HG02973 (cell line): Measurements from ENCODE around the gene MRPL53.
"Not testable (repeated sequence)": the region's sequence is repeated elsewhere in the genome, so short reads cannot be mapped to it uniquely, and the experiment has no call there.

Source experiments
- ATAC-seq: cut with Tn5 transposase; IDR thresholded peaks from one replicate; pipeline ENCODE4 v1.9.1; 2021; ENCODE audit warnings: moderate library complexity; ENCODE audit not compliant: unreplicated experiment

Gene MRPL53

DNA sequence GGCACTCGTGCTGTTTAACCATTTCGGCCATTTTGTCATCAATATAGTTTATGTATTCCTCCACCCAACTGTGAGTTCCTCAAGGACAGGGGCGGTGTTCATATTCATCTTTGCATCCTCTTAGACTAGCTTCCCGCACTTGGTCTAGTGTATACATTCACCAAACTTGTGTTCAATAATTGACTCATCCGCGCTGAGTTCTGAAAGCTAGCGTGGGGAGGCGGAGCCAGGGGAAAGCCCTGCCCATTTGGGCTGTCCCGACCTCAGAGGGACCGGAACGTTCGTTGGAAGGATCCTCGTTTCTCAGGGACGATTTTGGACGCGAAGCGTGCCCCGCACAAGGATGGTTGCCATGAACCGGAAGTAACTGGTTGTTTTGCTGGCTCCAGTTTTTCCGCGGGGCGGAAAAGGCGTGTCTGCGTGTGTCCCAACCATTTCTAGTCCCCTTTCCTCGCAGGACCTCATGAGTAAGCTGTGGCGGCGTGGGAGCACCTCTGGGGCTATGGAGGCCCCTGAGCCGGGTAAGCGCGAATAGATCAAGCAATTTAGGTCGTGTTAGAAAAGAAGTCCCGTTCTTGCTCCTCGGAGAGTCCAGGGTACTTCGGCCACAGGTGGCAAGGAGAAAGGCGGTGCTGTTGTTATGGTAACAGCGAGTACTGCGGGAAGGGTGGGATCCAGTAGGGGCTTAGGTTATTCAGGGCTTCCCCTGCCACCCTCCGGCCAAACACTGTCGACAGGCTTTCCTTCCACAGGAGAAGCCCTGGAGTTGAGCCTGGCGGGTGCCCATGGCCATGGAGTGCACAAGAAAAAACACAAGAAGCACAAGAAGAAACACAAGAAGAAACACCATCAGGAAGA is 17.6 kb downstream of the MRPL53 start, which contains the start of gene INO80B:
TSS of gene INO80B (plus strand) at position 434 of the 858 bp plus-strand sequence. CDS start at position 464, 30 bp downstream.
- peak; percentile 31 for ATAC-seq

DNA sequence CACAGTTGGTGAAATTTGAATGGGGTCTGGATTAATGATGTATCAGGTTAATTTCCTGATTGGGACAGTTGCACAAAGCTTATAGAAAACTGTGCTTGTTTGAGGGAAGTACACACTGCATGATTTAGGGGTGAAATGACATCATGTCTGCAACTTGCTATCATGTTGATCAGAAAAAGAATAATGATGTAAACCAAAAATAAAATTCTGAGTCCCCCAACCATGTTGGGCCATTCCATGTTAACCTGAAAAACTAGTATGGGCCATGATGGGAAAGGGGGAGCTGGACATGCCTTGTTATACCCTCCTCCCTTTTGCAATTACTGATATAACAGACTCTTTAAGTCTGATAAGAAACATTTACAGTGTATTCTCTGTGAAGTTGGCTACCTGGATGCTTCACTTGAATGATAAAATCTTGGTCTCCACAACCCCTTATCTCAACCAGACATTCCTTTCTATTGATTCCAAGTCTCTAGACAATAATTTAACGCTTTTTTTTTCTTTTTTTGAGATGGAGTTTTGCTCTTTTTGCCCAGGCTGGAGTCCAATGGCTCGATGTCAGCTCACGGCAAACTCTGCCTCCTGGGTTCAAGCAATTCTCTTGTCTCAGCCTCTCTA is 21.8 kb downstream of the MRPL53 start:
- ATAC-seq: no peak

DNA sequence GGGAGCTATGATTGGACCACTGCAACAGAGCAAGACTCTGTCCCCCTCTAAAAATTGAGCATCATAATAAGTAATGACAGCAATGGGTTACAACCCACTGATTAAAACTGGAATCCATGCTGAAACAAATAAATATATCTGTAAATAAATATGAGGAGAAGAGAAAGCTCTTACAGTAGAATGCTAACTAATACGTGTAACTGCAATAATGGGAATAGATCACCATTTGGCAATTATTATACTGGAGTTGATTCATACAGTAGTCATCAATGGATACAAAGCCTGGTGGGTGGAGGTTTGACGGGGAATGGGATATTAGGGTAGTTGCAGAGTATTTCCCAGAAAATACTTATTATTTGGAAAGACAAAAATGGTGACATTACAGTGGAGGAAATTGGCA is 23.7 kb downstream of the MRPL53 start:
- no peak for ATAC-seq

DNA sequence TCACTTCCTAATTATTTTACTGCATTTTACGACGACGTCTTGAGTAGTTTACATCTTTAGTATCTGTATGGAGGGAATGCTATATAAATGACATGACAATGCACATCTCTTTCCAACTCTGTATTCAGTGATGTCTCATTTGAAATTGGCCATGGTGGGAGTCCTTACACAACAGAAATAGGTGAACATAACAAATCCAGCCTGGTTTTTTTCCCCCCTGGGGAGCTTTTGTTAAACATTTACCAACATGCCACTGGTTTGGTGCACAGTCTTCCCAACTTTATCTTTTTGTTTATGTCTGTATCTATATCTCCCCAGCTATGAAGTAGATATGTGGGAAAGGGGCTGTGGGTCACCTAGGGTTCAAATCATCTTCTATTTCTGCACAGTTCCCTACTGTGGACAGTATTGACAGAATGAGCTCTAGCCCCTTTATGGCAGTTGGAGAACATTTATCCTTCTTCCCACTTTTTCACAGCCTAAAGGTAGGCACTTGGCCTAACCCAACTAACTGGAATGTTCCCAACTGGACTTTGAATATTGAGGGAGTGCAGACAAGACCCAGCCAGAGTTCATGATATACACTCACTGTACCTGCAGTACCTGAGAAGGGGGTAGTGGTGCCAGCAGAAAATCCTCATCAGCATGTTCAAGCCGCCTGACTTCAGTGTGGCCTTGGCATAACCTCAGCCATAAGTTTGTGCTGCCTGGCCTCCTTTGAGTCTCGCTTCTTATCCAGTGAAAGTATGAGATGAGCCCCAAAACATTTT is 25.1 kb downstream of the MRPL53 start:
- ATAC-seq: no peak

DNA sequence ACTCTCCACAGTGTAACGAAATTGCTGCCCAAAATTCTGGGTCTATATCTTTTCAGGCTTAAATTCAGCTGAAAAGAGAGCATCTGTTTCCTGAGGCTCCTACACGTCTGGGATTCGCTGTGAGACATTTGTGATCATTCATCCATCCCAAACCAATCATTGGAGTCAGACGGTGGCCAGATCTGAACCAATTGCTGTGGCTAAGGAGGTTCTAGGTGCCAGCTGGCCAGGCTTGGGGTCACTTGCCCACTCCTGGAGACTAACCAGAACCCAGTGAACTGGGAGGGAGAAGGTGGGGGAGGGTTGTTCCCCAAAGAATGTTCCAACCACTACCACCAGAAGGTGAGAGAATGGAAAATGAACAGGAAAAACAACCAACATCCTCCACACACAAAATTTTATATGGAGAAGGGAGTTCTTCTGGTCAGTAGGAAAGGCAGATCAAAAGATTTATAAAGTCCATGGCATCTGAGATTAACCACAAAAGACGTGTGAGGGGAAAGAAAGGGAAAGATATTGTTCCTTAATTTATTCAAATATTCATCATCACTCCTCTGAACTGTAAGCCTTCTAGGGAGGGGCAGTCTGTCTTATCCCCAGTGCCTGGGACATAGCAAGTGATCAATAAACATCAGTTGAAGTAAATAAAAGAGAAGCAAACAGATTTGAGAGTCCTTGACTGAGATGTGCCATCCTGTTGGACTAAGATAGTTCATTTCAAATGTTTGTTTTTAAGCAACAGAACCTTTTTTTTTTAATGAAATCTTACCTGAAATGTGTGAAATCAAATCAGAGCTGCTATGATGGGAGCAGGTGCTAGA is 27.8 kb downstream of the MRPL53 start:
- no peak for ATAC-seq

DNA sequence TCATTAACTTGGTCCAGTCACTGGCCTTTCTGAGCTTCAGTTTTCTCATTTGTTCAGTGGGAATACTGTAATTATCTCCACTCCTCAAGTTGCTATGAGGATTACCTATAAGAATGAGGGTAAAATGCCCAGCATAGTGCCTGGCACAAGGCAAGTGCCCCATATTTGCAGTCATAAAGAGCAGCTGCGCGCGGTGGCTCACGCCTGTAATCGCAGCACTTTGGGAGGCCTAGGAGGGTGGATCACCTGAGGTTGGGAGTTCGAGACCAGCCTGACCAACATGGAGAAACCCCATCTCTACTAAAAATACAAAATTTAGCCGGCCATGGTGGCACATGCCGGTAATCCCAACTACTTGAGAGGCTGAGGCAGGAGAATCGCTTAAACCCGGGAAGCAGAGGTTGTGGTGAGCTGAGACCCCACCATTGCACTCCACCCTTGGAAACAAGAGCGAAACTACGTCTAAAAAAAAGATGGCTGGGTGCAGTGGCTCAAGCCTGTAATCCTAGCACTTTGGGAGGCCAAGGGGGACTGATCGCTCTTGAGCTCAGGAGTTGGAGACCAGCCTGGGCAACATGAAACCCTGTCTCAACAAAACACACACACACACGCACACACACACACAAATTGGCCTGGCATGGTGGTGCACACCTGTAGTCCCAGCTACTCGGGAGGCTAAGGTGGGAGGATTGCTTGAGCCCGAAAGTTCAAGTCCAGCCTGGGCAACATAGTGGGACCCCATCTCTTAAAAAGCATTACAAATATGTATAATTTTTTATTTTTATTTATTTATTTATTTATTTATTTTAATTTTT is 29.8 kb downstream of the MRPL53 start:
- ATAC-seq: not testable (repeated sequence)

DNA sequence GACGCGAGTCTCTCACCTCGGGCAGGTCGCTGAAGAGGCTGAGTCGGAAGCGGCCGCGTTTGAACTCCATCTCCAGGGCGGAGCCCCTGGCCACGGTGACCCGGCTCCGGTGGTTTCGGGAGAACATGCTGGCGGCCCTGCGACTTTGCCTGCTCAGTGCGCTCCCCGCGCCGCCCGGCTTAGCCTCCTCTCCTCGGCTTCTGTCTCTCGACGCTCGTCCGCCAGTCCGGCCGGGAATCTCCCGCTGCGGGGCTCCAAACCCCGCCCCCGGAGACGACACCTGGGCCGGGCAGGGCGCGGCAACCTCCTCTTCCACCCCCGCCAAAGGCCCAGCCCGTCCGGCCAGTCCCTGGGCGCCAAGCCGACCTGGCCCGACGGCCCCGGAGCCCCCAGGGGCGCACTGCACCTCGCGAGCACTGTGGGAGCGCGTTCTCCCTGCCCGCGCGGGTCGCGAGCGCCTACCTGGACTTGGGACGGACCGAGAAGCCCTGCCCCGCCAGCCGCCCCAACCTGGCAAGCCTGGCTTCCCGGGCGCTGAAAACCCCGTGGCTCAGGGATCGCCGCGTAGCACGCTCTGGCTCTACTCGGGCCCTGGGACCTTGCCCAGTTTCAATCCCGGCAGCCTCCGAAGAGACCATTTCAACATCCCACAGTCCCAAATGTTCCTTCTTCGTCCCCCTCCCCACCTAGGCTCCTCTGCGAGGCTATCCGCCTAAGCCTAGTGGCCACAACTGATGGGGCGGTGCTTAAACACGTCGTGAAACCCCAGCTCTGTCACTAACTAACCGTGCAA is 30.6 kb downstream of the MRPL53 start, which contains the start of gene RTKN:
TSS of gene RTKN (minus strand) at position 248 of the 793 bp plus-strand sequence. CDS start at position 127, 121 bp downstream.
- no peak for ATAC-seq

DNA sequence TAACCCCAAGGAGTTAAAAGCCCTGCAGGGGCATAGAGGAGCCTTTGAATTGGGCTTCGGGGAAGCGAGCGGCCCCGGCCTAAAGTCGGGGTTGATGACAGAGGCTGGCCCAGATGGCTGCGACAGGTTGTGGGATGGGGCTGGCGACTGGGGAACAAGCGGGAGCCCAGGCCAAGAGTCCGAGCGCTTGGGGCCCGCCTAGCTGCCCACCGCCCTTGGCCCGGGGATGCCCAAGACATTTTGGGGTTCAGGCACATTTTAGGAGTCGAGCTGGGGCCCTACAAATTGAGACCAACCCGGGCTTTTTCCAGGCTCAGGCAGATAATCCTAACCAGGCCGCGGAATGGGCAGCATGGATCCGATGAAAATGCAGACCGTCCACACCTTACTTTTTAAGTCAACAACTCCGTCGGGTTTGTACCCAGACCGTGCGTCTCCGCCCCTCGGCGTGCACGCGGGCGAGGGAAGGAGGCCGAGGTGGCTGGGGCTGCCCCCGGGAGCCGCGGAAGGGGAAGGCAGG is 31.2 kb downstream of the MRPL53 start:
- no peak for ATAC-seq

DNA sequence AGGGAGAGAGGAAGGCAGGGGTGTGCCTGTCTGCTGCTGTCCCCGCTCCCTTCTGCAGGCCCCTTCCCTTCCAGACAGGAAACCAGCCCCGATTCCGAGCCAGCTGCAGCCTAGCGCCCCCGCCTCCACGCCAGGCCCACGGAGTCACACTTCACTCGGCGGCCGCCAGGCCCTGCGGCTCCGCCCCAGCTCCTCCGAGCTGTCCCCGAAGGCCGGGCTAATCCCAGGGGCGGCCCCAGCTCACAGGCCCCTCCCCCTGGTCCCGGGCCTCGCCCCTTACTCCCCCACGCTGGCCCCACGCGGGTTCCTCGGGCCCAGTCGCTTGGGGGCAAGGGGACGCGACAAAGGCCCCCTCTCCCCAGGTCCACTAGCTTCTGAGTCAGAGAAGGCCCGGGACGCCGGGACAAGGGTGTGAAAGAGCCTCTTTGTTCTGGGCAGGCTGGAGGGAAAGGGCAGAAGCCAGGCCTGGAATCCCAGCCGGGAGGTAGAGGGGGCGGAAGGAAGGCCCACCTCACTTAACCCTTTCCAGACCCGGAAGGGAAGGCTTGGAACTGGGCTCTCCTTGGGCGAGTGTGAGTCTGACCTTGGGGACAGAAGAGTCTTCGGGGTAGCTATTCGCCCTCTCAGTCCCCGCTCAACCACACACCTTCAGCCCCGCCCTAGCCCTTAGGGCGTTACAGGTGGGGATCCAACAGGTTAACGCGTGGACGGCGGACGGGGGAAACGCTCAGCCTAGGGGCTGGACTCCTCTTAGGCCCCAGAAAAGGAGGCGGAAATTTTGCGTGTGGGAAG is 31.9 kb downstream of the MRPL53 start:
- peak; percentile 78 for ATAC-seq

DNA sequence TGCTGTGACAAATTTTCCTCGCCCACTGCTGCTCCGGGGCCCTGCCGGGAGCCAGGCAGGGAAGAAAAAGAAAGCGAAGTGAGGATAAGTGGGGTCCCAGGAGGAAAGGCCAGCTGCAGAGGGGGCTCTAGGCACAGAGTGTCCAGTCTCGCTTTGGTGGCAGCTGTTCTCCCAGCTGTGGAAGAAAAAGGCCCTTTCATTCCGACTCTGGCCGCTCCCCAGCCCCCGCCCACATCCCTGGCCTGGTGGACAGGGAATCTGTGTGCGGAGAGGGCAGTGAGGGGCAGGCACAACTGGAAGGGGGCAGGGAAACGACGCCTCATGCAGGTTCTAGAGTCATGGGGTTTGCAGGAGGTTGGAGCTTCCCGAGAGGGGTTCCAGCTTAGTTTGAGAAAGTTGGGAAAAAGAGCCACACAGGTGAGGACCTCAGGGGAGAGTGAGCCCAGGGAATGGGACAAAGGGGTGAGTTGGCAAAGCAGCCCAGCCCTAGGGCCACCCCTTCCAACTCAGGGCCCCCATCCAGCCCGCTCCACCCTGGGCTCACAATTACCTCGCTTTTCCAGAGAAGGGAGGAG is 32.6 kb downstream of the MRPL53 start:
- peak; percentile 4 for ATAC-seq

DNA sequence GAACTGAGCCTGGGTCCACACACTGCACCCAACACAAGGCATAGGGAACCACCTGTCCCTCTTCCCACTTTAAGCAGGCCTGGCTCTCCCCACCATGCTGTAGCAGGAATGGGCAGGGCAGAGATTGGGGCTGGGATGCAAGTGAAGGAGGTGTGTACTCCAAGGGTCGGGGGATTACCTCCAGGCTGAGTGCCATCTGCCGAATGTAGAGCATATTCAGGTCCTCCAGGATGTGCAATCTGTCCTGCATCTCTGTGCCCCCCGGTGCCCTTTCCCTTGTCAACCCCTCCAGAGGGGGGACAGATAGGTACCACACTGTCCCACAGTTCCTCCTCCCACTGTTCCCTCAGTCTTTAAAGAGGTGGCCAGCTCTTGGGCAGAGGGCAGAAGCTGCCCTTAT is 33.1 kb downstream of the MRPL53 start:
- no peak for ATAC-seq

DNA sequence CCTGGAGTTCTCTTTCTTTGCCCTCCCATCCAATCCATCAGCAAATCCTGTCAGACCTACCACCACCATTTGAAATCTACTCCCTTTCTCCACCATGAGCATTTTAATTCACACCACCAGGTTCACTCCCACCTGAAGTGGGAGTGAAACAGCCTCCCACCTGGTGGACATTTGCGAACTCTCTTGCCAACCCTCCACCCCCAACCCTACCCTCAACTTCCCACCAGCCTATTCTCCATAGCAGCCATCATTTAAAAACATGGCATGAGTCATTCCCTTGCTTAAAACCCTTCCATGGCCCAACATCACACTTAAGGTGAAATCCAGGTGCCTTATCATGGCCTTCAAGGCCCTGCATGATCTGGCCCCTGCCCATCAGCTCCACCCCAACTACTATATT is 34.2 kb downstream of the MRPL53 start:
- ATAC-seq: no peak

DNA sequence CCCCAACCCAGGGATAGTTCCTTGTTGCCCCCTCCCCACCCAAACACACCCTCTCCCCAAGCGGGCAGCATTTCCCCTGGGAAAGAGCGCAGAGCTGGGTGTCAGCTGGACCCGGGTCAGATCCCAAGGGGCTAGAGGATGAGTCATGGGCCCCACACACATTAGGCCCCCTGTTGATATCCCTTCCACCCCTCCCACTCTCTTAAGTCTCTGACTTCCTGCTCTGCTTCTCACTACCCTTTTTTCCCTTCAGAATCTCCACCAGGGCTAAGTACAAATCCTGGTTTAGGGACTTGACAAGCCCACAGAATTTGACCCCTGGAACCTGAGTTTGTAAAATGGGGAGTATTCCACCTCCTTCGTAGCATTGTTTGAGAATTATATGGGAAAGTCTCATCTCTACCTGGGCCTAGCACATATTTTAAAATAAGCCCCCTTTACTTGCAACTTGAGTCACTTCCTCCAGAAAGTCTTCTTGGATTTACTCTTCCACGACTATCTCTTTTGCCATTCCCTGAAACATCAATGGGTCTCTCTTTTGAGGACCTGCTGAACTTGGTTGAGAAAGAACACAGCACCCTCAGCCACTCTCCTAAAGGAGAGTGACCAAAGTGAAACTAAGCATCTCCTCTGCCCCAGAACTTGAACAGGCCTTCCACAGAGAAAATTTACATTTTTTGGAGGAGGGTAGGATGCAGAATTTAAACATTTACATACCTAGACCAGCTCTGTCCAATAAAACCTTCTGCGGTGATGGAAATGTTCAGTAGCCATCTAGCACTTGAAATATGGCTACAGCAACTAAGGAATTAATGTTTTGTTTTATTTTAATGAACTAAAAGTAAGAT is 35.4 kb downstream of the MRPL53 start:
- ATAC-seq: no peak

DNA sequence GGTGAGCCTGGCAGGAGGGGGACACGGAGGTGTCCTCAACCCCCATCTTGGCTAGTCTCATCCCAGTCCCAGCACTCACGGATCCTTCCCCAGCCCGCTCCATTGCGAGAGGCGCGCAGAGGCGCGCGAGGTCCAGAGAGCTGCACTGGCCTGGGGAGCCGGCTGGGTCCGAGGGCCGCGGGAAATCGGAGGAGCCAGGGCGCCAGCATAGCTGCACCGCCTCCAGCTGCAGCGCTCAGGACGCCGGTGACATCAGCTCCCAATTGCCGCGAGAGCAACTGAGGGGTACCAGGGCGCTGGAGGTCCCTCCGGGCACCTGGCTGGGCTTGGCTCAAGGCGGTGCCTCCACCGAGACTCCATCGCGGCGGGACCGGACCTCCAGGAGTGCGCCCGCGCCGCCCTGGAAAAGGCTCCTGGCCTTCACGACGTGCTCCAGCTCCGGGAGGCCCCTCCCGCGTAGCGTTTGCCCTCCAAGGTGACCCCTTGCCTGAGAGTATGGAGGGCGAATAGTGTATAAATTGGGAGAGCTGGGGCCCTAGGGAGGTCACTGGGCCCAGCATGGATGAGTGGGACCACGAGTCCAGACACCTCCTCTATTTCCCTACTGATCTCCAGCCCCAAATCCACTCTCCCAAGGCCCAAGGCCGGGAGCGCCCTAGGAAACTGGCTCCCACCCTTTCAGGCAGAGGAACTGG is 36.2 kb downstream of the MRPL53 start:
- ATAC-seq: no peak

DNA sequence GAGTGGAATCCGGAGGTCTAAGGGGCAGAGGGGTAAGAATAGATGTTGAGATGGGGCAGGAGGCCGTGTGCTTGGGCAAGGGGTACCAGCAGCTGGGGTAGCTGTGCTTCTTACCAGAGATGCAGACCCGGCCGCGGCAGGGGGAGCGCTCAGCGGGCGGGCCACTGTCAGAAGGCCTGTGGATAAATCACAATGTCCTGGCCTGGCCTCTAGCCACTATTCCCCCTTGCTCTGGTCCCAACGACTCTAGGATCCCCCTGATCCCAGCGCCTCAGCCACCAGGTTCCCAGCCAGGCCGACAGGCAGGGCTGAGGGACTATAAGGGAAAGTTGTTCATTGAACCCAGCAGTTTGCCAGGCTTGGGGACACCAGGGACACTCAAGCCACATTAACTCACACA is 42.0 kb downstream of the MRPL53 start:
- no peak for ATAC-seq
